K562 (cell line): Measurements from ENCODE around the gene KRTAP5-6. TPM values are rescaled to one million over a fixed set of nuclear protein-coding genes. Genes with fewer than 3 reads are reported as not detected.
A peak's percentile ranks its signal among the peaks of the same experiment; 100 is the strongest.

Experiments used
- ATAC-seq: fragments of 200-7000 bp; cut with Tn5 transposase; 3 replicates; pipeline ENCODE4 v1.9.1; 2020; ENCODE audit warnings: moderate library complexity
- BruUV-seq: library from RNA; stranded (reverse); fragments of 400-500 nt; replicated peaks from 2 replicates; lab custom pipeline; 2021; lab: Mats Ljungman, UMichigan
- CTCF ChIA-PET: fragments of 300-600 bp; formaldehyde crosslinking; extraction: SDS; loops from one replicate; lab custom pipeline; 2021; ENCODE audit warnings: low intra/inter-chr PET ratio; lab: Yijun Ruan, JAX
- POLR2A ChIA-PET: fragments of 300-600, 350-650 bp; sonication (Branson Sonifier 250); formaldehyde crosslinking; extraction: SDS; loops from one replicate; lab custom pipeline; 2021; ENCODE audit warnings: antibody characterized with exemption, inconsistent platforms; lab: Yijun Ruan, JAX
- DNase-seq, 4 experiments: peaks; one replicate each; pipeline versions ENCODE4 v3.0.0 to v3.0.0-alpha.2; 2011 to 2018; ENCODE audit warnings: low spot score in 3 of 4, mixed read lengths in 3 of 4; ENCODE audit errors: extremely low read depth in 1 of 4
- FAIRE-seq: peaks from 2 replicates; lab custom pipeline; 2011; peaks lifted over from hg19 to GRCh38; lab: Jason Lieb, UNC
- H2AFZ ChIP-seq: 2 replicates; pipeline ENCODE4 v1.6.0; 2011; ENCODE audit warnings: low read depth, low read length, control low read depth, inconsistent platforms
- H3K27ac ChIP-seq: fragments of 200-600 bp; 3 replicates; pipeline ENCODE4 v1.8.0; 2011; ENCODE audit warnings: low read depth, mild to moderate bottlenecking, control low read depth, inconsistent platforms, low read length, moderate library complexity, mixed read lengths; ENCODE audit errors: extremely low read depth
- H3K27me3 ChIP-seq, 2 experiments: fragments of 300-600 bp in 1 of 2; 2 replicates in 1 of 2; 3 replicates in 1 of 2; pipeline versions ENCODE4 v1.6.0 to v1.8.0; 2011; ENCODE audit warnings: inconsistent platforms in 2 of 2, low read length in 2 of 2, mild to moderate bottlenecking in 1 of 2, mixed read lengths in 1 of 2, moderate library complexity in 1 of 2; ENCODE audit not compliant: control insufficient read depth in 2 of 2, insufficient read depth in 2 of 2
- H3K36me3 ChIP-seq: fragments of 300-600 bp; 3 replicates; pipeline ENCODE4 v1.8.0; 2011; ENCODE audit warnings: mild to moderate bottlenecking, low read length, inconsistent platforms; ENCODE audit not compliant: control insufficient read depth, insufficient read depth
- H3K4me1 ChIP-seq, 2 experiments: fragments of 200-600 bp in 1 of 2; replicated peaks in 1 of 2; 2 replicates in 1 of 2; 3 replicates in 1 of 2; pipeline versions ENCODE4 v1.5.1 to v1.8.0; 2011; ENCODE audit warnings: inconsistent platforms in 2 of 2, low read length in 2 of 2, mild to moderate bottlenecking in 1 of 2, mixed read lengths in 1 of 2, moderate library complexity in 1 of 2; ENCODE audit not compliant: control insufficient read depth in 2 of 2, insufficient read depth in 2 of 2
- H3K4me2 ChIP-seq: 2 replicates; pipeline ENCODE4 v1.6.1; 2011; ENCODE audit warnings: low read length, control low read depth, inconsistent platforms, mixed read lengths; ENCODE audit not compliant: insufficient read depth
- H3K4me3 ChIP-seq: fragments of 200-600 bp; sonication (generic), shearing (Covaris generic); 2 replicates; pipeline ENCODE4 v1.5.1; 2016; ENCODE audit warnings: control low read depth, inconsistent platforms
- H3K79me2 ChIP-seq: fragments of 200-600 bp; 3 replicates; pipeline ENCODE4 v1.8.0; 2011; ENCODE audit warnings: low read length, inconsistent platforms; ENCODE audit not compliant: control insufficient read depth, insufficient read depth
- H3K9ac ChIP-seq, 2 experiments: 2 replicates each; pipeline versions ENCODE4 v1.6.0 to v1.6.1; 2011; ENCODE audit warnings: low read depth in 2 of 2, low read length in 2 of 2, control low read depth in 1 of 2, inconsistent platforms in 1 of 2, mild to moderate bottlenecking in 1 of 2, mixed read lengths in 1 of 2; ENCODE audit not compliant: insufficient read depth in 1 of 2
- H3K9me1 ChIP-seq: one replicate; pipeline ENCODE4 v1.6.0; 2011; ENCODE audit warnings: inconsistent platforms, mild to moderate bottlenecking, low read length, moderate library complexity; ENCODE audit not compliant: control insufficient read depth, insufficient read depth
- H3K9me3 ChIP-seq: replicated peaks from 2 replicates; pipeline ENCODE4 v1.5.1; 2011; ENCODE audit warnings: low read depth, low read length, inconsistent platforms; ENCODE audit not compliant: control insufficient read depth, insufficient read depth
- H4K20me1 ChIP-seq: replicated peaks from 2 replicates; pipeline ENCODE4 v1.6.1; 2011; ENCODE audit warnings: low read length, inconsistent platforms, mixed read lengths; ENCODE audit not compliant: control insufficient read depth, insufficient read depth
- C11orf30 ChIP-seq: fragments of 450-650 bp; IDR thresholded peaks from 2 replicates; pipeline ENCODE4 v1.6.1; 2016; ENCODE audit warnings: low read depth, mild to moderate bottlenecking
- CHD1 ChIP-seq: fragments of 200-600 bp; sonication (generic); IDR thresholded peaks from one replicate; pipeline ENCODE4 v1.6.1; 2012; ENCODE audit warnings: mild to moderate bottlenecking, moderate library complexity, low read length, inconsistent platforms
- ESRRA ChIP-seq: fragments of 450-650 bp; IDR thresholded peaks from 2 replicates; pipeline ENCODE4 v1.6.1; 2014; ENCODE audit warnings: low read depth, mild to moderate bottlenecking, moderate library complexity, borderline replicate concordance
- FOXM1 ChIP-seq, 2 experiments: fragments of 450-650 bp in 1 of 2; sonication (generic) in 1 of 2; formaldehyde crosslinking in 1 of 2; IDR thresholded peaks; 2 replicates each; pipeline versions ENCODE4 v1.6.1 to v1.9.0; 2017 to 2022; ENCODE audit warnings: low read depth in 2 of 2, mild to moderate bottlenecking in 2 of 2, missing genetic modification reagents in 1 of 2, moderate library complexity in 1 of 2
- MYNN ChIP-seq, 2 experiments: sonication (generic); formaldehyde crosslinking in 1 of 2; IDR thresholded peaks; 2 replicates each; pipeline versions ENCODE4 v1.5.0 to v1.6.1; 2016 to 2020; ENCODE audit warnings: antibody characterized with exemption in 1 of 2, missing genetic modification reagents in 1 of 2
- NFIC ChIP-seq: fragments of 450-650 bp; IDR thresholded peaks from 2 replicates; pipeline ENCODE4 v1.6.1; 2017; ENCODE audit warnings: mild to moderate bottlenecking, inconsistent platforms
- NFRKB ChIP-seq: fragments of 450-650 bp; IDR thresholded peaks from 2 replicates; pipeline ENCODE4 v1.6.1; 2016; ENCODE audit warnings: low read depth
- PHB2 ChIP-seq: fragments of 450-650 bp; IDR thresholded peaks from 2 replicates; pipeline ENCODE4 v1.6.1; 2017; ENCODE audit warnings: low read depth
- PTBP1 ChIP-seq: fragments of 200-400 bp; formaldehyde crosslinking; IDR thresholded peaks from 2 replicates; pipeline ENCODE4 v1.6.1; 2017; ENCODE audit warnings: low read depth, low read length
- RBM25 ChIP-seq: fragments of 200-400 bp; formaldehyde crosslinking; IDR thresholded peaks from 2 replicates; pipeline ENCODE4 v1.6.1; 2018; ENCODE audit warnings: low read length, low read depth, moderate library complexity; ENCODE audit not compliant: severe bottlenecking
- TAF15 ChIP-seq: fragments of 200-400 bp; formaldehyde crosslinking; IDR thresholded peaks from 2 replicates; pipeline ENCODE4 v1.6.1; 2017; ENCODE audit warnings: mild to moderate bottlenecking, low read depth, low read length, moderate library complexity
- TFE3 ChIP-seq: fragments of 450-650 bp; formaldehyde crosslinking; IDR thresholded peaks from 2 replicates; pipeline ENCODE4 v1.4.0; 2020; ENCODE audit warnings: mild to moderate bottlenecking, mixed read lengths
- U2AF1 ChIP-seq: fragments of 200-400 bp; formaldehyde crosslinking; optimal IDR thresholded peaks from 2 replicates; pipeline ENCODE3; 2017; ENCODE audit warnings: mild to moderate bottlenecking, low read depth, low read length, moderate library complexity
- ZBTB8A ChIP-seq: fragments of 450-650 bp; IDR thresholded peaks from 2 replicates; pipeline ENCODE4 v1.6.1; 2018; ENCODE audit warnings: mild to moderate bottlenecking, moderate library complexity; ENCODE audit not compliant: partially characterized antibody
- ZNF134 ChIP-seq: fragments of 250-450 bp; sonication (Bioruptor Pico); conservative IDR thresholded peaks from 2 replicates; pipeline ENCODE4 v1.4.0; 2020
- ZNF668 ChIP-seq: fragments of 250-450 bp; sonication (Bioruptor Pico); IDR thresholded peaks from 2 replicates; pipeline ENCODE4 v1.8.0; 2022; ENCODE audit warnings: mild to moderate bottlenecking, inconsistent platforms
- WGBS: fragments of 100-300 bp; shearing (Covaris generic); methylation state at CpG from one replicate; pipeline ENCODE4 v1.1.6; 2016; ENCODE audit warnings: low coverage, mixed read lengths; ENCODE audit not compliant: insufficient coverage; ENCODE audit errors: missing lambda C conversion rate; 5-methylcytosine and 5-hydroxymethylcytosine counted together
- in situ Hi-C: fragments of 300-500 bp; cut with MboI; formaldehyde crosslinking; loops from 4 replicates; pipeline ENCODE4 v1.15.0; 2018; ENCODE audit warnings: inconsistent platforms, mixed read lengths
- intact Hi-C: fragments of 100-400 bp; cut with micrococcal nuclease; formaldehyde crosslinking; loops from 2 replicates; pipeline ENCODE4 v1.14.2; 2022
- polyA plus RNA-seq, 8 experiments: library from polyadenylated mRNA; depleted of rRNA in 4 of 8; stranded (reverse) in 5 of 8; unstranded in 3 of 8; fragments of >200 nt; fragmentation: Nextera tagmentation in 2 of 8; fragmentation: Illumina TruSeq in 1 of 8; extraction: Ambion mirVana in 2 of 8; extraction: Trizol in 1 of 8; gene quantifications; 2 replicates each; pipeline versions ENCODE4 v1.2.1 to v1.2.3, GENCODE V29; 2011 to 2014; ENCODE audit warnings: inconsistent platforms in 1 of 8, missing spikeins in 1 of 8
- total RNA-seq, 7 experiments: library from RNA; depleted of rRNA in 6 of 7; stranded (reverse); fragments of >200 nt in 6 of 7; fragmentation: Illumina TruSeq in 2 of 7; extraction: Trizol in 2 of 7; gene quantifications; 2 replicates each; pipeline versions ENCODE4 v1.2.1 to v1.2.3, GENCODE V29; 2011 to 2021; ENCODE audit warnings: low replicate concordance in 1 of 7
- TF ChIP-seq, protein P1 (sequence below): fragments of 450-650 bp; IDR thresholded peaks from 2 replicates; pipeline ENCODE4 v1.6.1; 2016; ENCODE audit warnings: low read depth, mild to moderate bottlenecking, moderate library complexity

KRTAP5-6 gene
- total and polyA plus RNA-seq, 9 of the 15 experiments (the other 6 are each of a cell fraction or from before 2014, with no cell fraction given) = not detected

DNA sequence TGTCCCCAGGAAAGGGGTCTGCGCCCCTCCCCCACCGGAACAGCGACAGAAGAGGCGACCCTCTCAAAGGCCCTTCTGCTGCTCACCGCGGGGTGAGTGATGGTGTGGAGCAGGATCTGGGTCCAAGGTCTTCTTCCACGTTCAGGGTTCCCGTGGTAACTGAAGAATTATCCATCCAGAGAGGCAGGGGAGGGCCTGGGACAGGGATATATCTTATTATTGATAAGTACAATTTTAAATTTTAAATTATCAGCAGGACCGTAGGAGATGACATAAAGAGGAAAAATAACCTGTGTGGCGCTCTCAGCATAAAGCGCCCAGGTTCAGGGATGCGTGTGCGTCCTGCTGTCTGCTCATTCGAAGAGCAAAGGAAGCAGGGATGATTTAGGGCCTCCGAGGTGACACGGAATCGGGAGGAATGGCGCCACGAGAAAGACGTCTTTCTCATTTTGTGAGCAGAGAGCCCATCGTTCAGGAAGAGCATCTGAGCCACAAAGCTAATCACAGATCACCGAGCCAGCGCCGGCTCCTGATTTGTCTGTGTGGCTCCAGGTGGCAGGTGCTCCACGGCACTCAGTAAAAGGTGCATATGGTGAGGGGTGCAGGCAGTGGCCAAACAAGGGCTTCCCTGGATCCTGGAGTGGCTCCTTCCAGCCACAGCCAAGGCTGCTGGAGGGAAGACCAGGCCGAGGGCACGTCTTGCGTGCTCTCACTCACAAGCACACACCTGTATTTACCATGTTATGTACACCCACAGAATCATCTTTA, 48.2 kb upstream of the KRTAP5-6 start (continued):
- TF ChIP-seq, protein P1, sequence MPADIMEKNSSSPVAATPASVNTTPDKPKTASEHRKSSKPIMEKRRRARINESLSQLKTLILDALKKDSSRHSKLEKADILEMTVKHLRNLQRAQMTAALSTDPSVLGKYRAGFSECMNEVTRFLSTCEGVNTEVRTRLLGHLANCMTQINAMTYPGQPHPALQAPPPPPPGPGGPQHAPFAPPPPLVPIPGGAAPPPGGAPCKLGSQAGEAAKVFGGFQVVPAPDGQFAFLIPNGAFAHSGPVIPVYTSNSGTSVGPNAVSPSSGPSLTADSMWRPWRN = no peak

GRCh38 chr11:1650034-1650917, 46.7 kb upstream of the KRTAP5-6 start:
- H3K27ac ChIP-seq = no peak overlapping the region
- H3K4me1 ChIP-seq = peaks cover 0 to 13% of the 10 kb centered on the region in 2 experiments; a peak in 2 of 5 replicates
- BruUV-seq = no TSS peak
- in situ Hi-C loops (no loop called here), intact Hi-C loops (loop anchor here (5.0 kb wide), 1 partner anchor 42 kb away; no protein-coding TSS in a partner anchor)
- H3K79me2 ChIP-seq = no peaks in the 10 kb centered on the region
- no peak for ATAC-seq
- H3K9me3 ChIP-seq = no peaks in the 10 kb centered on the region
- H3K4me3 ChIP-seq = no peak overlapping the region
- peak; percentile 100 for TF ChIP-seq ZNF134 (CRISPR knock-in tag)
- TF ChIP-seq ZBTB8A = no peak
- peak; percentile 93 for TF ChIP-seq FOXM1 (IDR thresholded peaks at IDR 0.05; ENCODE audit: low read depth)
- no peak for TF ChIP-seq FOXM1 (CRISPR knock-in tag; IDR thresholded peaks at IDR 0.05; ENCODE audit: low read depth)
- TF ChIP-seq U2AF1 = no peak
- no peak for TF ChIP-seq TFE3 (CRISPR knock-in tag)
- TF ChIP-seq NFRKB = no peak
- TF ChIP-seq RBM25 = peak; percentile 88
- no peak for TF ChIP-seq ZNF668 (CRISPR knock-in tag)
- TF ChIP-seq NFIC = no peak
- TF ChIP-seq PTBP1 = 0 out of 2 replicates have a peak, but pooled peaks have one; percentile 60
- TF ChIP-seq TAF15 = no peak
- no peak for TF ChIP-seq PHB2
- TF ChIP-seq ESRRA = no peak
- no peak for TF ChIP-seq MYNN (IDR thresholded peaks at IDR 0.05)
- no peak for TF ChIP-seq MYNN (CRISPR knock-in tag; IDR thresholded peaks at IDR 0.05)
- TF ChIP-seq C11orf30 = no peak
- TF ChIP-seq CHD1 = no peak
- H3K4me2 ChIP-seq = no peak overlapping the region
- H4K20me1 ChIP-seq = peaks cover 17% of the 10 kb centered on the region
- FAIRE-seq = no peak
- H3K36me3 ChIP-seq = no peaks in the 10 kb centered on the region
- H3K27me3 ChIP-seq = peaks cover 31 to 84% of the 10 kb centered on the region in 2 experiments
- H3K9me1 ChIP-seq = no peaks in the 10 kb centered on the region
- ChIA-PET POLR2A (interaction anchor here (0.5 kb wide), 1 partner anchor 9 kb away, joined by 5 read pairs; no protein-coding TSS in a partner anchor), CTCF (interaction anchor here (0.7 kb wide), 1 partner anchor 528 kb away, joined by 3 read pairs; no protein-coding TSS in a partner anchor)
- H3K9ac ChIP-seq = no peak overlapping the region
- H2AFZ ChIP-seq = no peak overlapping the region
- no peak for DNase-seq
- 6% methylated on average over 15 of the region's 15 CpGs for WGBS
